Caco-2 (cell line): ENCODE results near the gene GPR39. TPM values are rescaled to one million over a fixed set of nuclear protein-coding genes. Genes with fewer than 3 reads are reported as not detected.

Source experiments
- BruUV-seq: library from RNA; stranded (reverse); fragments of 400-500 nt; replicated peaks from 2 replicates; lab custom pipeline; 2021; lab: Mats Ljungman, UMichigan
- CTCF ChIA-PET: fragments of 300-600 bp; sonication (Branson Sonifier 250); formaldehyde crosslinking; loops from one replicate; lab custom pipeline; 2022; ENCODE audit warnings: antibody characterized with exemption; lab: Charles Lee
- POLR2A ChIA-PET: fragments of 300-600 bp; sonication (Branson Sonifier 250); formaldehyde crosslinking; loops from one replicate; lab custom pipeline; 2022; ENCODE audit warnings: antibody characterized with exemption; lab: Charles Lee
- DNase-seq, 2 experiments: peaks; one replicate each; pipeline versions ENCODE4 v3.0.0 to v3.0.0-alpha.2; 2020 to 2022
- H3K27me3 ChIP-seq: replicated peaks from 2 replicates; pipeline ENCODE4 v1.6.0; 2011; ENCODE audit warnings: low read length; ENCODE audit not compliant: control insufficient read depth, insufficient read depth
- H3K36me3 ChIP-seq: 2 replicates; pipeline ENCODE4 v1.5.1; 2011; ENCODE audit warnings: low read length; ENCODE audit not compliant: control insufficient read depth, insufficient read depth
- H3K4me1 ChIP-seq: fragments of 250-450 bp; sonication (Bioruptor Pico); 2 replicates; pipeline ENCODE4 v1.5.1; 2020; ENCODE audit warnings: mild to moderate bottlenecking
- H3K4me3 ChIP-seq: 2 replicates; pipeline ENCODE4 v1.5.1; 2011; ENCODE audit warnings: low read depth, mild to moderate bottlenecking, control low read depth, low read length
- H3K9me3 ChIP-seq: fragments of 250-450 bp; sonication (Bioruptor Pico); 2 replicates; pipeline ENCODE4 v1.5.1; 2020; ENCODE audit warnings: mild to moderate bottlenecking, moderate library complexity
- H3K27ac Mint-ChIP-seq: one replicate; pipeline ENCODE4 v1.8.0; 2022; ENCODE audit warnings: mixed read lengths; ENCODE audit not compliant: unreplicated experiment
- H3K27me3 Mint-ChIP-seq: one replicate; pipeline ENCODE4 v1.8.0; 2022; ENCODE audit warnings: mixed read lengths; ENCODE audit not compliant: insufficient read depth, unreplicated experiment
- H3K36me3 Mint-ChIP-seq: one replicate; pipeline ENCODE4 v1.8.0; 2022; ENCODE audit warnings: mild to moderate bottlenecking, mixed read lengths; ENCODE audit not compliant: insufficient read depth, unreplicated experiment
- H3K4me1 Mint-ChIP-seq: one replicate; pipeline ENCODE4 v1.8.0; 2022; ENCODE audit warnings: low read depth, mixed read lengths; ENCODE audit not compliant: unreplicated experiment
- H3K4me3 Mint-ChIP-seq: one replicate; pipeline ENCODE4 v1.8.0; 2022; ENCODE audit warnings: mild to moderate bottlenecking, moderate library complexity, mixed read lengths; ENCODE audit not compliant: unreplicated experiment
- H3K9me3 Mint-ChIP-seq: one replicate; pipeline ENCODE4 v1.8.0; 2022; ENCODE audit warnings: mixed read lengths; ENCODE audit not compliant: unreplicated experiment
- CTCF ChIP-seq, 2 experiments: fragments of 200-600 bp in 1 of 2; IDR thresholded peaks; 1 replicate in 1 of 2; 2 replicates in 1 of 2; pipeline versions ENCODE4 v1.5.1 to v1.8.0; 2011 to 2022; ENCODE audit warnings: antibody characterized with exemption in 1 of 2, control low read depth in 1 of 2, inconsistent platforms in 1 of 2, low read depth in 1 of 2, low read length in 1 of 2, mild to moderate bottlenecking in 1 of 2, moderate library complexity in 1 of 2; ENCODE audit not compliant: insufficient read depth in 1 of 2, severe bottlenecking in 1 of 2, unreplicated experiment in 1 of 2
- intact Hi-C: fragments of 100-400 bp; cut with micrococcal nuclease; formaldehyde crosslinking; loops from one replicate; pipeline ENCODE4 v1.10.0; 2022; ENCODE audit not compliant: unreplicated experiment
- total RNA-seq: library from RNA; stranded (reverse); gene quantifications from 2 replicates; pipeline ENCODE4 v1.2.3, GENCODE V29; 2022

Gene GPR39
- total RNA-seq, 1 experiment from 2014 or later: 26.8 TPM

GRCh38 chr2:132611719-132612118, 195.1 kb downstream of the GPR39 start:
- no peaks in the 10 kb centered on the region for H3K27me3 Mint-ChIP-seq
- no peaks in the 10 kb centered on the region for H3K4me1 Mint-ChIP-seq
- H3K27ac Mint-ChIP-seq: no peak overlapping the region
- H3K9me3 ChIP-seq: no peaks in the 10 kb centered on the region
- H3K4me1 ChIP-seq: no peaks in the 10 kb centered on the region
- peaks cover 6% of the 10 kb centered on the region for H3K36me3 Mint-ChIP-seq
- H3K36me3 ChIP-seq: no peaks in the 10 kb centered on the region
- no peak for DNase-seq
- CTCF ChIA-PET: interaction anchor here (0.6 kb wide), 1 partner anchor 59 kb away, joined by 3 read pairs; no protein-coding TSS in a partner anchor
- no peaks in the 10 kb centered on the region for H3K27me3 ChIP-seq
- POLR2A ChIA-PET: no interaction called here
- H3K4me3 ChIP-seq: no peak overlapping the region
- H3K9me3 Mint-ChIP-seq: no peaks in the 10 kb centered on the region
- BruUV-seq: no TSS peak
- intact Hi-C loops: no loop called here
- no peak for TF ChIP-seq CTCF (IDR thresholded peaks at IDR 0.05; ENCODE audit: insufficient read depth in 1 of 2, low read depth in 1 of 2, low read length in 1 of 2, severe bottlenecking in 1 of 2, unreplicated experiment in 1 of 2)
- no peak overlapping the region for H3K4me3 Mint-ChIP-seq

DNA sequence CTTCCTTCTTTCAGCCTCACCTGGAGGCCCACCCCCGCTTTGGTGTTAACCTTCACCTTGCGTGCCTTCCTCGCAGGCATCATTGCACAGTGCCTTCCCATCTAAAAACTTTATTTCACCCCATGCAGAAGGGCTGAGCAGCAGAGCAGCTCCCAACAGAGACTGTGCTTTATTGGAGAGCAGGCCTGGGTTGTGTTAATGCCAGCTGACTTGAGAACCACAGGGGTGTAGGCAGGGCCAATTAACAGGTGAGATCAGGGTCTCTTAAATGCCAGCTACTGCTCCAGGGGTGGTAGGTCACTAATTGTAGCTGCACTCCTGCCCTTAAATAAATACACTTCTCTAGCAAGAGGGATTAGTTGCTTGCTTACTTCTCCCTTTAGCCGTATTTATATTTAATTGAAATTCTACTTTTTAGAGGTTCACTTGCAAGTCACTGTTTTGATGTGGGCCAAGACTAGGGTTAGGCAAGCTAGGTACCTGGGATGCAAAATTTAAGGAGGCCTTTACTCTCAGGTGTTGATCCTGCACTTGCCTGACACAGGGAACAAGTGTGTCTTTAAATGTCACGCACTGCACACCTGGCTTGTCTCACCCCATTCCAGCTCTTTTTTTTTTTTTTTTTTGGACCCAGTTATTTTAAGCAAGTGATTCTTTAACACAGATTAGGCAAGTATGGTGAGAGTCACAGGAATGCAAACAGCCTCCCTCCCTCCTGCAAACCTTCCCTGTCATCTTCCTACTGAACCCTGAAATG, 198.9 kb downstream of the GPR39 start:
- intact Hi-C loops: no loop called here
- Mint-ChIP-seq H3K27me3 (no peaks in the 10 kb centered on the region), H3K4me3 (no peak overlapping the region), H3K27ac (no peak overlapping the region), H3K9me3 (no peaks in the 10 kb centered on the region), H3K4me1 (peaks cover 9% of the 10 kb centered on the region), H3K36me3 (peaks cover 6% of the 10 kb centered on the region)
- no TSS peak for BruUV-seq
- no peak for DNase-seq
- POLR2A ChIA-PET: no interaction called here
- no peak overlapping the region for H3K4me3 ChIP-seq
- CTCF ChIA-PET: interaction anchor here (0.5 kb wide), 1 partner anchor 207 kb away, joined by 4 read pairs; no protein-coding TSS in a partner anchor
- no peaks in the 10 kb centered on the region for H3K9me3 ChIP-seq
- no peaks in the 10 kb centered on the region for H3K36me3 ChIP-seq
- no peak for TF ChIP-seq CTCF (IDR thresholded peaks at IDR 0.05; ENCODE audit: insufficient read depth in 1 of 2, low read depth in 1 of 2, low read length in 1 of 2, severe bottlenecking in 1 of 2, unreplicated experiment in 1 of 2)
- H3K27me3 ChIP-seq: no peaks in the 10 kb centered on the region
- no peaks in the 10 kb centered on the region; the same call in 1 of the 2 replicates for H3K4me1 ChIP-seq

DNA sequence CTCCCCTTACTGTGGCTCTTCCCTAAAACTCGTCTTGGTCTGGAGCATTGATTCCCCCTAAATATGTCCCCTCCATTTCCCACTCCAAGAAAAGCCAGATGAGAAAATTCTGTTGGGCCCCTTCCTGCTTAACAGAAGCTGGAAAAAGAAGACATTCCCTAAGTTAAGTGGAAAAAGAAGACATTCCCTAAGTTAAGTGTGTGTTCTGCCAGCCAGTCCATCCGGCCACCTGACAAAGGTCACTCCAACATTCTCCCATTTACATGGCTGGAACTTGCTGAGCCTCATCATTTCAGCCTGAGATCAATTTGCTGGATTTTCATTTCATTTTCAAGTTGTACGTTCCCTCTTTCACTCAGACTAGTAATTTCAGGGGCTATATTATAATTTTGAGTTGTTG, 201.4 kb downstream of the GPR39 start:
- Histone ChIP-seq H3K36me3 (no peaks in the 10 kb centered on the region), H3K4me1 (no peaks in the 10 kb centered on the region; the same call in 1 of the 2 replicates), H3K27me3 (no peaks in the 10 kb centered on the region), H3K9me3 (no peaks in the 10 kb centered on the region), H3K4me3 (no peak overlapping the region)
- TF ChIP-seq CTCF (IDR thresholded peaks at IDR 0.05; ENCODE audit: insufficient read depth in 1 of 2, low read depth in 1 of 2, low read length in 1 of 2, severe bottlenecking in 1 of 2, unreplicated experiment in 1 of 2): no peak
- no peak overlapping the region for H3K27ac Mint-ChIP-seq
- no TSS peak for BruUV-seq
- DNase-seq: no peak
- ChIA-PET POLR2A (no interaction called here), CTCF (no interaction called here)
- no peaks in the 10 kb centered on the region for H3K9me3 Mint-ChIP-seq
- no peaks in the 10 kb centered on the region for H3K27me3 Mint-ChIP-seq
- no peak overlapping the region for H3K4me3 Mint-ChIP-seq
- intact Hi-C loops: no loop called here
- peaks cover 9% of the 10 kb centered on the region for H3K4me1 Mint-ChIP-seq
- H3K36me3 Mint-ChIP-seq: peaks cover 6% of the 10 kb centered on the region
